Brain microvascular endothelial cell (primary cell): Measurements from ENCODE around the gene CRB3.
"Not testable (repeated sequence)": the region's sequence is repeated elsewhere in the genome, so short reads cannot be mapped to it uniquely, and the experiment has no call there.

Source experiments
- DNase-seq: peaks from one replicate; pipeline ENCODE4 v3.0.0-alpha.2; 2020
- H3K27ac ChIP-seq: fragments of 250-450 bp; sonication (Bioruptor Pico); 2 replicates; pipeline ENCODE4 v1.5.1; 2020; ENCODE audit warnings: mild to moderate bottlenecking, moderate library complexity
- H3K27me3 ChIP-seq: fragments of 250-450 bp; sonication (Bioruptor Pico); replicated peaks from 2 replicates; pipeline ENCODE4 v1.5.1; 2020; ENCODE audit warnings: mild to moderate bottlenecking
- H3K36me3 ChIP-seq: fragments of 250-450 bp; sonication (Bioruptor Pico); replicated peaks from 2 replicates; pipeline ENCODE4 v1.5.1; 2020; ENCODE audit warnings: mild to moderate bottlenecking
- H3K4me3 ChIP-seq: 2 replicates; pipeline ENCODE4 v1.5.1; 2011; ENCODE audit warnings: low read depth, mild to moderate bottlenecking, control low read depth, low read length, moderate library complexity
- in situ Hi-C: cut with HindIII; loops from 2 replicates; pipeline ENCODE4 v1.10.0; 2017; ENCODE audit warnings: low sequenced_read_pairs, low pct_ligation_motif_present
- TF ChIP-seq, protein P1 (sequence below): IDR thresholded peaks from 2 replicates; pipeline ENCODE4 v1.5.1; 2011; ENCODE audit warnings: low read depth, mild to moderate bottlenecking, moderate library complexity, low read length, control low read depth, inconsistent platforms; ENCODE audit errors: missing control alignments

CRB3 gene

GRCh38 chr19:6500837-6501739 lies 37.0 kb downstream of the CRB3 start:
- DNase-seq: no peak
- Histone ChIP-seq H3K36me3 (no peaks in the 10 kb centered on the region), H3K4me3 (no peak overlapping the region), H3K27me3 (peaks cover 12% of the 10 kb centered on the region), H3K27ac (no peak overlapping the region)
- TF ChIP-seq, protein P1, sequence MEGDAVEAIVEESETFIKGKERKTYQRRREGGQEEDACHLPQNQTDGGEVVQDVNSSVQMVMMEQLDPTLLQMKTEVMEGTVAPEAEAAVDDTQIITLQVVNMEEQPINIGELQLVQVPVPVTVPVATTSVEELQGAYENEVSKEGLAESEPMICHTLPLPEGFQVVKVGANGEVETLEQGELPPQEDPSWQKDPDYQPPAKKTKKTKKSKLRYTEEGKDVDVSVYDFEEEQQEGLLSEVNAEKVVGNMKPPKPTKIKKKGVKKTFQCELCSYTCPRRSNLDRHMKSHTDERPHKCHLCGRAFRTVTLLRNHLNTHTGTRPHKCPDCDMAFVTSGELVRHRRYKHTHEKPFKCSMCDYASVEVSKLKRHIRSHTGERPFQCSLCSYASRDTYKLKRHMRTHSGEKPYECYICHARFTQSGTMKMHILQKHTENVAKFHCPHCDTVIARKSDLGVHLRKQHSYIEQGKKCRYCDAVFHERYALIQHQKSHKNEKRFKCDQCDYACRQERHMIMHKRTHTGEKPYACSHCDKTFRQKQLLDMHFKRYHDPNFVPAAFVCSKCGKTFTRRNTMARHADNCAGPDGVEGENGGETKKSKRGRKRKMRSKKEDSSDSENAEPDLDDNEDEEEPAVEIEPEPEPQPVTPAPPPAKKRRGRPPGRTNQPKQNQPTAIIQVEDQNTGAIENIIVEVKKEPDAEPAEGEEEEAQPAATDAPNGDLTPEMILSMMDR: no peak
- in situ Hi-C loops: no loop called here

DNA sequence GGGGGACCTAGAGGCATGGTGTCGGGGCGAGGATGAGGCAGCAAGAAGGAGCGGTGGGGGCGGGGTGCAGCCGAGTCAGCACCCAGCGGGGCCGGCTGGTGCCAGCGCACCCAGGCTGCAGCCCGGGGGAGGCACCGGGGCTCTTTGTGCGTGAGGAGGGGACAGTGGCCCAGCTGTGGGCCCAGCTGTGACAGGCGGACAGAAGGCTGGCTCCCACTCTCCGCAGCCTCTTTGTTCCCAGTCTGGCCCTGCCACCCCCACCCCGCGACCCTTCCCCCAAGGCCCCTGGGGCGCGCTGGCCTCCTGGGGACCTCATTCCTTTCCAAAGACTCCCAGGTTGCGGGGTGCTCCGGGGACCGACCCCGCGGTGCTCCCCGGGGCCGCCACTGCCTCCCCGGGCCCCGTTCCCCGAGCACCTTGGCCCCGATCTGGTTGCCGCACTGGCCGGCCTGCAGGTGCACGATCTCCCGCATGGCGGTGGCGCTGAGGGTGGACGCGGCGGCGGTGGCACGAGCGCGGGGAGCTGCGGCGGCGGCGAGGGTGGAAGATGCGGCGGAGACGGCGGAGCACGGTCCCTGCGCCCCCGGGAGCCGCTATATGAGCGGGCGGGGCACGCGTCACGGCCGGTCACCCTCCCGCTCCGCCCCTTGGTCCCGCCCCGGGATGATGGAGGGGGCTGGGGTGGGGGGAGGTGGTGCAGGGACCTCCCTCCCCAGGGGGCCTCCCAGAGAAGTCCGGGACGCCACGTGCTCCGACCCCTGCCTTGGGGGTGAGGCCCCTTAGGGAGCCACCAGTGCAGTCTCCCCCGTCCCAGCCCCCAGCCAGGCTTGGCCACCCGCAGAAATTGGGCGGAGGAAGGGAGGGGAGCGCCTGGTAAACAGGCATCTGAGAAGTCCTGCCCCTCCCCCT lies 37.9 kb downstream of the CRB3 start, which contains the start of gene TUBB4A:
TSS of gene TUBB4A (minus strand) at position 570 of the 909 bp plus-strand sequence. CDS start at position 473, 97 bp downstream.
- no peak for DNase-seq
- in situ Hi-C loops: no loop called here
- Histone ChIP-seq H3K27me3 (peaks cover 12% of the 10 kb centered on the region), H3K4me3 (no peak within 1 kb of the TSS), H3K36me3 (no peaks in the 10 kb centered on the region), H3K27ac (no peak within 1 kb of the TSS)
- TF ChIP-seq, protein P1: no peak

DNA sequence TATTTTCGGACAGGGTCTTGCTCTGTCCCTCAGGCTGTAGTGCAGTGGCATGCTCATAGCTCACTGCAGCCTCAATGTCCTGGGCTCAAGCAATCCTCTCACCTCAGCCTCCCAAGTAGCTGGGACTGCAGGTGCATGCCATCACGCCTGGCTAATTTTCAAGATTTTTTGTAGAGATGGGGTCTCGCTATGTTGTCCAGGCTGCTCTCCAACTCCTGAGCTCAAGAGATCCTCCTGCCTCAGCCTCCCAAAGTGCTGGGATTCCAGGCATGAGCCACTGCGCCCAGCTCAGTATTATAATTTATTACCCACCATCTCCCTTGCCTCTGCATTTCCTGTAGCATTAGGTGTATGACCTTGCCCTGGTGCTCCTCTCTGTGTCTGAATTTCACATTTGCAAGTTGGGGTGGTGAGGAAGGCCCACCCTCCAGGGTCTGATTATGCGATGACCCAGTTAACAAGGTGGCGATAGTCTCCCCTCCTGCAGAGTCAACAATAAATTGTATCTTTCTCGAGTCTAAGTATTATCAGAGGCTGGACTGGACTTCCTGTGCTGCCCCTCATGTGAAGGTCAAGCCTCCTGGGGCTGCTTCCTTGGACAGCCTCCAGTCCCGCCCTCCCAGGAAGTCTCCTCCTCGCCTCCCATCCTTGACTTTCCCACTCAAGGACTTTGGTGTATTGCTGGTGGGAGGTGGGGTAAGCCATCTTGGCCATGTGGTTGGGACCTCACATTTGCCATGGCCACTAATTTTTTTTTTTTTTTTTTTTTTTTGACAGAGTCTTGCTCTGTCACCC lies 39.5 kb downstream of the CRB3 start:
- Histone ChIP-seq H3K27me3 (peaks cover 12% of the 10 kb centered on the region), H3K27ac (no peak overlapping the region), H3K4me3 (no peak overlapping the region), H3K36me3 (no peaks in the 10 kb centered on the region)
- DNase-seq: no peak
- TF ChIP-seq, protein P1: no peak
- in situ Hi-C loops: no loop called here

DNA sequence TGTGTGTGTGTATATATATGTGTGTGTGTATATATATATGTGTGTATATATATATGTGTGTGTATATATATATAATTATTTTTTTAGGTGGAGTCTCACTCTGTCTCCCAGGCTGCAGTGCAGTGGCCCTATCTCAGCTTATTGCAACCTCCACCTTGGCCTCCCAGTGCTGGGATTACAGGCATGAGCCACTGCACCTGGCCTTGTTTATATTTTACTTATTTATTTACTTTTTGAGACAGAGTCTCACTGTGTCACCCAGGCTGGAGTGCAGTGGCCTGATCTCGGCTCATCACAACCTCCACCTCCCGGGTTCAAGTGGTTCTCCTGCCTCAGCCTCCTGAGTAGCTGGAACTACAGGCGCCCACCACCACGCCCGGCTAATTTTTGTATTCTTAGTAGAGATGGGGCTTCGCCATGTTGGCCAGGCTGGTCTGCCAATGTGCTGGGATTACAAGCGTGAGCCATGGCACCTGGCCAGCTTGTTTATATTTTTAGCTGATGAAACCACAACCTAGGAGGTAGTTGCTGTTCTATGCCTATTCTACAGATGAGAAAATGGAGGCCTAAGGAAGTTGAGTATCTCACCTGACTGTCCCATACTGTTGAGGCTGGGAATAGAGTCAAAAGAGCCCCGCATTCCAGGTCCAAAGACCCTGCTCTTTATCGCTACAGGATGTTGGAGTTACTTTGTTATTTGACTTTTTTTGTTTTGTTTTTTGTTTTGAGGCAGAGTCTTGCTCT lies 44.1 kb downstream of the CRB3 start:
- H3K27ac ChIP-seq, in situ Hi-C loops, H3K27me3 ChIP-seq, DNase-seq, H3K4me3 ChIP-seq, H3K36me3 ChIP-seq: not testable (repeated sequence)

DNA sequence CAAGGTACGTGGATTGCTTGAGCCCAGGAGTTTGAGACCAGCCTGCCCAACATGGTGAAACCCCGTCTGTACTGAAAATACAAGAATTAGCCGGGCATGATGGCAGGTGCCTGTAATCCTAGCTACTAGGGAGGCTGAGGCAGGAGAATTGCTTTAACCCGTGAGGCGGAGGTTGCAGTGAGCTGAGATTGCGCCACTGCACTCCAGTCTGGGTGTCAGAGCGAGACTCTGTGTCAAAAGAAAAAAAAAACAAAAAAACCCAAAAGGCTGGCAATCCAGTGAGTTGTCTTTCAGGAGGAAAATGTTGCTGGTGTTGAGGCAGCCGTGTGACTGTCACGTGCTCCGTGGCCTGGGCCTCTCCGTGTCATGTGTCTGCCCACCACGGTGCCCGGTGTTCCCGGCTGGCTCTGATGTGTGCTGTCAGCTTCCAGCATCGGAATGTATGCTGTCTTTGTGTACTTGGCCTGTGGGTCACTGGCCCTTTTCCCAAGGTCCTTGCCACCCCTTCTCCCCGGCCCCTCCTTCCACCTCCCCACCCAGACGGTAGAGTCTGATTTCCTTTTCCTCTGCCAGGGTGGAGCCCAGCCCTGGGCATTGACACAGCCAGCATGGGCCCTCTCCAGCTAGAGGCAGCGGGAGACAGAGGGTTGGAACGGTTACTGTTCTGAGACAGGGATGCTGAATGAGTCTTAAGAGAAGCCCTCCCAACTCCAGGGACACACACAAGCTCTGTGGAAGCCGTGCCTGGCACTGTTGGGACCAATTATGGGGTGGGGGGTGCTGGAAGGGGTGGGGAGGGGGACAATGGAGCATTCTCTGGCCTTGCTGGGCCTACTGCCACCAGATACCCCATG lies 45.3 kb downstream of the CRB3 start:
- H3K27ac ChIP-seq: no peak overlapping the region
- no peak overlapping the region for H3K4me3 ChIP-seq
- TF ChIP-seq, protein P1: no peak
- DNase-seq: no peak
- in situ Hi-C loops: no loop called here
- H3K27me3 ChIP-seq: no peaks in the 10 kb centered on the region
- H3K36me3 ChIP-seq: no peaks in the 10 kb centered on the region
